Measurements from ENCODE around the gene CHRNA7.
"Not testable (repeated sequence)": the region's sequence is repeated elsewhere in the genome, so short reads cannot be mapped to it uniquely, and the experiment has no call there.

The CHRNA7 gene

DNA sequence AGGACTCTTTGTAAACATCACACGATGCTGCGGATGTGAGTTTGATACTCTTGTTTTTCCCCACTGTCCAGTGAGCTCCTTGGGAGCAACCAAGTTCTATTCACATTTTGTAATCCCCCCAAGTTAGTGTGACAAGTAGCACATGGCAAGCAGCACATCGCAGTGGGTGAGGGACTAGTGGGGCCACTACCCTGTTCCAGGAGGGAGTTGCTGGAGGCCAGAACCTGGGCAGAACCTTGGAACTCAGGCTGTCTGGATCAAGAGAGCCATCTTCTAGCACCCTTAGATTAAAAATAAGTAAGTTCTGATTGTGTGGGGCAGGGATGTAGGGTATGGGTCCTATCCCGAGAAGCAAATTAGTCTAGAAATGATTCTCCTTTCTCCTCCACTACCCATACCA lies 91.7 kb downstream of the CHRNA7 start:
- DNase-seq, result no peak

DNA sequence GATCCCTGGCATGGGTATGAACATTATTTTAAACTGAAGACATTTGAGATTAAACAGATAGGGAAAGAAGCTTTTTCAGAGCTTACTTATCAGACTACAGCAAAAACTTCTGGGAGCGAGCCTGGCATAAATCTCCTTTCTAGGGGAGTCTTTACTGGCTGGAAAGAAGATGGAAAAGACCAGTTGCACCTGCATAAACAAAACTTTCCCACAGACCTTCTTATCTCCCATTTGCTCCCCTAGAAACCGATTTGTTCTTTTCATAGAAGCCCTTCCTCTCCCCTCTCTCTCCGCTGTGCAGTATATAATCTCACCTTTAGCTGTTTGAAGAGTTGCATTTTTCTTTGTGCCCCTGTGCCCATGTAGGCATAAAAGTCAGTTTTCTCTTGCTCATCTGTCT lies 93.2 kb downstream of the CHRNA7 start:
- DNase-seq, result no peak

- DNase-seq, result no peak
Measured at GRCh38 chr15:32124726-32125125, 94.4 kb downstream of the CHRNA7 start.

- DNase-seq, result no peak
Measured at GRCh38 chr15:32125595-32125994, 95.3 kb downstream of the CHRNA7 start.

DNA sequence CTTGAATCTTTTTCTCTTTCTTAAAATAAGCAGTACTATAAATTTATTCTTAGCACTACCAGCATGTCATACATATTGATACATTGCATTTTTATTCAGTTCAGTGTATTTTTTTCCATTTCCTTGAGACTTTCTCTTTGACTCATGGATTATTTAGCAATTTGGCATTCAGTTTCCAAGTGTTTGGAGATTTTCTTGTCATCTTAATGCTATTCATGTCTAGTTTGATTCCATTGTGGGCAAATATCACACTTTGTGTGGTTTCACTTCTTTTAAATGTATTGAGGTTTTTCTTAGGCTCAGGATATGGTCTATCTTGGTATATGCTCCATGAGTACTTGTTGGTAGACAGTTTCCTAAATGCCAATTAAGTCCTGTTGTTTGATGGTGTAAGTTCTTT lies 99.5 kb downstream of the CHRNA7 start:
- DNase-seq, result no peak

GRCh38 chr15:32130823-32131222 lies 100.5 kb downstream of the CHRNA7 start:
- no peak for DNase-seq

DNA sequence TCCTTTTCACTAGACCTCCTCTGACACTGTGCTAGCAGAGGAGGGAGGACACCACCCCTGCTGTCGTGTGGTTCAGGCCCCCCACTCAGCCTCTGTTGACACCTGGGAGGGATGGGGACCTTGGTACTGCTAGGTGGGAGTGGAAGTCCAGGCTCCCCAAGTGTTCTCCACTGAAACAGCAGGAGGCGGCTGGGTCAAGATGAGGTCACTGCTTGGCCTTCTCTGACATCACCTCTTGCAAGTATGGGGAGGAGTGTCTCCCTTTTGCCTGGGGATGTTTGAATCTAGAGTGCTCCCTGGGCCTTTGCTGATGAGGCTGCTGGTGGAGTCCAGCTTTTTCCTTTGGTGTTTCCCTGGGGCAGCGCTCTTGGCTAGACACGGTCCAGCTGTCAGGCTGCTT lies 101.5 kb downstream of the CHRNA7 start:
- DNase-seq, result no peak

- no peak for DNase-seq
Measured at GRCh38 chr15:32132859-32133258, 102.5 kb downstream of the CHRNA7 start.

DNA sequence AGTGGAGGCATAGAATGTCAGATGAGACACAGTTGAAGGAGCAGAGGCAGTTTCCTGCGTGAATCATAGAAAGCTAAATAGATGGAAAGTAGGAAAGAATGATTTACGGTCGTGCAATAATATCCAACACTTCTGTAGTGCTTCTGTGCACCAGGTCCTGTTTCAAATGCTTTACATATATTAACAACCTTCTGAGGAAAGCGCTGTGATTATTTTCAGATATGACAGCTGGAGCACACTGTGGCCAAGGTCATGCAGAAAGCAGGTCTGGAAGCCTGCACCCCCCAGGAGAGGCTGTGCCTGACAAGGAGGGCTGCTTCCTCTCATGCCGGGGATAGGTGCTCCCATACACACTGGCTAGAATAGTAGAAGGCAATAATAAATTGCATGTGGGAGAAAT lies 104.5 kb downstream of the CHRNA7 start:
- no peak for DNase-seq

- no peak for DNase-seq
Measured at GRCh38 chr15:32135335-32135734, 105.0 kb downstream of the CHRNA7 start.

- DNase-seq, result not testable (repeated sequence)
Measured at GRCh38 chr15:32145512-32145911, 115.2 kb downstream of the CHRNA7 start.

DNA sequence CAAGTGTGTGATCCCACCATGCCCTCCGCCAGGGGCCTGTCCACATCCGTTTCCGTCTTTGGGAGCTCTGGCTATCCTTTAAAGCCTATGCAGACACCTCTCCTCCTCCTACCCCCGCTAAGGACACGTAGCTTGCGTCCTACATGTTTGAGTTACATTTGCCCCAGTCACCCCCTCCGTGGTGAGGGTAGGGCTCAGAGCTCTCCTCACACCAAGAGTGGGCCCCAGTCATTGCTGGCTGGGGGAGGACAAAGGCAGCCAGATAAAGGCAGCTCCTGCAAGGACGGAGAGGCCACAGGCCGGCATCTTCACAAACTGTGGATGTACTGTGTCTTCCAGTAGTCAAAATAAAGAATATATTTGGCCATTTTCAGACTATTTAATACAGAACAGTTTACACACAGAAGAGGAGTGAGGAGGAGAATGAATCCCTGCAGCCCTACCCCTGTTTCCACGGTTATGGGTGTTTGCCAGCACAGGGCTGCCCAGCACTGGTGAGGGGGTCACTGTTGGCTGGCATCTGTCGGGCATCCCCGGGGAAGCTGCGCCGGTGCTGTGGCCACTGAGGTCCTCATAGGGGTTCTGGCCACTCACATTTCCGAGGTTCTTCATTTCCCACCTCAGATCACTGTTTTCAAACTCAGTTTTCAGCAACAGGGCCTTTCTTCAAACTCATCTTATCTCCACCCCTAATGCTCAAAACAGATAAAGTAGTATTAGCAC lies 118.7 kb downstream of the CHRNA7 start:
- DNase-seq, result no peak

- no peak for DNase-seq
Measured at GRCh38 chr15:32152574-32152973, 122.3 kb downstream of the CHRNA7 start.

GRCh38 chr15:32153868-32154623 lies 123.7 kb downstream of the CHRNA7 start:
- DNase-seq, result not testable (repeated sequence)

- not testable (repeated sequence) for DNase-seq
Measured at GRCh38 chr15:32162143-32162542, 131.8 kb downstream of the CHRNA7 start.

- not testable (repeated sequence) for DNase-seq
Measured at GRCh38 chr15:32164065-32164464, 133.8 kb downstream of the CHRNA7 start.

DNA sequence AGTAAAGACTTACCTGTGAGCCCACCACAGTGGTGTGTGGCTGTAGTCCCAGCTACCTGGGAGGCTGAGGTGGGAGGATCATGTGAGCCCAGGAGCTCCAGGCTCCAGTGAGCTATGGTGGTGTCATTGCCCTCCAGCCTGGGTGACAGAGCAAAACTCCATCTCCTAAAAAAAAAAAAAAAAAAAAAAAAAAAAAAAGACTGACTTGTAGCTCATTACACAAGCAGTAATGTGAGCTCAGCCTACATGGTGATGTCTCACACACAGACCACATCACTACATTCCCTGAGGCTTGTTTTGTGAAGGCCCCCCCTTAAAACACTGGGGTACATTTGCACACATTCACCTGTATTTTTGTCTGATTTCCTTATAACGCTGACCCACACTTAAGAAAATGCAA lies 134.4 kb downstream of the CHRNA7 start:
- DNase-seq, result not testable (repeated sequence)

DNA sequence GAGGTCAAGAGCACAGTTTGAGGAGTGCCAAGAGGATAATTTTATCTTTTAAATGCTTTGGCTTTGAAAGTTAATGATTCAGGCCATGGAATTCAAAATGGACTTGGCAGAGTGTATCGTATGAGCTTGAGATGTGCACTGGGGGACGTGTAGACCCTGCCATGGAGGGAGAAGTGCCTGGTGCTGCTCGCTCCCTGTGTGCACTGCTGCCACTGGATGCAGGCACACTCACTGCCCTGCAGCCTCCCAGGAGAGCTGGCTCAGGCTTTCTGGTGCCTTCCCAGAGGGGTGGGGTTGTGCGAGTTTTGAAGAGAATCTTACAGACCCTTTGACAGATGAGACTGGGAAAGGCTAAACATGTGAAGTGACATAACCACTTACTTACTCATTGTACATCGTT lies 135.5 kb downstream of the CHRNA7 start:
- not testable (repeated sequence) for DNase-seq

- not testable (repeated sequence) for DNase-seq
Measured at GRCh38 chr15:32166270-32166669, 136.0 kb downstream of the CHRNA7 start.

DNA sequence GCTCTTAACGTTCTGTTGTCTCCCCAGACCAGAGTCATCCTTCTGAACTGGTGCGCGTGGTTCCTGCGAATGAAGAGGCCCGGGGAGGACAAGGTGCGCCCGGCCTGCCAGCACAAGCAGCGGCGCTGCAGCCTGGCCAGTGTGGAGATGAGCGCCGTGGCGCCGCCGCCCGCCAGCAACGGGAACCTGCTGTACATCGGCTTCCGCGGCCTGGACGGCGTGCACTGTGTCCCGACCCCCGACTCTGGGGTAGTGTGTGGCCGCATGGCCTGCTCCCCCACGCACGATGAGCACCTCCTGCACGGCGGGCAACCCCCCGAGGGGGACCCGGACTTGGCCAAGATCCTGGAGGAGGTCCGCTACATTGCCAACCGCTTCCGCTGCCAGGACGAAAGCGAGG lies 137.6 kb downstream of the CHRNA7 start:
- DNase-seq, result not testable (repeated sequence)

- not testable (repeated sequence) for DNase-seq
Measured at GRCh38 chr15:32180579-32180978, 150.3 kb downstream of the CHRNA7 start.

- DNase-seq, result not testable (repeated sequence)
Measured at GRCh38 chr15:32193780-32194179, 163.5 kb downstream of the CHRNA7 start.

GRCh38 chr15:32196206-32196605 lies 165.9 kb downstream of the CHRNA7 start:
- DNase-seq, result not testable (repeated sequence)

DNA sequence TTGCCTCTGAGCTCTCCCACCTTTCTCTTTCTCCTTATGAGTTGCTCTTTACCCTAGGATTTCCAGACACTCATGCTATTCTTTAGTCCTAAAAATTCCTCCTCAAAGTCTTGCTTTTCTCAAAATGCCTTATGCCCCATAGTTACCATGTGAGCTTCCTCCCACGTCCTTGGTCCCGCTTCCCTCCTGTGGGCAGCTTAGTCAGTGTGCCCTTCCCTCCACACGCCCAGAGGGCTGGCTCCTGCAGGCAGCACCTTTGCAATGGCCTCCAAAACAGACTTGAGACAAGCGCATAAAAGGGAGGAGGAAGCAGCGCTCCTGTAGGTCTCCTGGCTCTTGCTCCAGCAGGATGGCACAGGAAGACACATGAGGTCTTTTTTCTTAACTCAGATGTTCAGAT lies 168.6 kb downstream of the CHRNA7 start:
- not testable (repeated sequence) for DNase-seq
